Neutrophil (primary cell): Measurements from ENCODE around the gene NAT14.

Source experiments
- H3K27ac ChIP-seq: fragments of 200-600 bp; sonication (generic); 2 replicates; pipeline ENCODE4 v1.5.1; 2016; ENCODE audit warnings: mild to moderate bottlenecking, moderate library complexity
- H3K27me3 ChIP-seq: fragments of 200-600 bp; sonication (generic); 2 replicates; pipeline ENCODE4 v1.6.0; 2016; ENCODE audit warnings: mild to moderate bottlenecking
- H3K36me3 ChIP-seq: fragments of 200-600 bp; sonication (generic); 2 replicates; pipeline ENCODE4 v1.5.1; 2017
- H3K4me1 ChIP-seq, 2 experiments: fragments of 200-600 bp in 1 of 2; sonication (generic) in 1 of 2; 1 replicate in 1 of 2; 2 replicates in 1 of 2; pipeline versions ENCODE4 v1.5.1 to v1.6.1; 2013 to 2016; ENCODE audit warnings: low read depth in 1 of 2, low read length in 1 of 2, mild to moderate bottlenecking in 1 of 2, moderate library complexity in 1 of 2; ENCODE audit not compliant: control insufficient read depth in 1 of 2, insufficient read depth in 1 of 2
- H3K4me3 ChIP-seq, 2 experiments: fragments of 200-600 bp in 1 of 2; sonication (generic) in 1 of 2; 1 replicate in 1 of 2; 2 replicates in 1 of 2; pipeline ENCODE4 v1.5.1; 2013 to 2016; ENCODE audit warnings: low read depth in 1 of 2, low read length in 1 of 2, mild to moderate bottlenecking in 1 of 2, moderate library complexity in 1 of 2
- H3K9me3 ChIP-seq: fragments of 200-600 bp; sonication (generic); 2 replicates; pipeline ENCODE4 v1.5.1; 2016
- CTCF ChIP-seq: fragments of 200-600 bp; sonication (generic); IDR thresholded peaks from 2 replicates; pipeline ENCODE4 v1.5.1; 2016; ENCODE audit warnings: antibody characterized with exemption

The NAT14 gene

GRCh38 chr19:55489711-55490477 is 4.9 kb downstream of the NAT14 start:
- Histone ChIP-seq H3K4me1 (peaks cover under 1 to 2% of the 10 kb centered on the region in 2 experiments), H3K4me3 (no peak overlapping the region), H3K27ac (no peak overlapping the region), H3K27me3 (peaks cover 95% of the 10 kb centered on the region), H3K9me3 (no peaks in the 10 kb centered on the region), H3K36me3 (no peaks in the 10 kb centered on the region)
- no peak for TF ChIP-seq CTCF

- peaks cover 86% of the 10 kb centered on the region for H3K27me3 ChIP-seq
- no peak overlapping the region for H3K4me3 ChIP-seq
- TF ChIP-seq CTCF = no peak
- H3K27ac ChIP-seq = no peak overlapping the region
- no peaks in the 10 kb centered on the region for H3K9me3 ChIP-seq
- H3K4me1 ChIP-seq = no peaks in the 10 kb centered on the region
- H3K36me3 ChIP-seq = no peaks in the 10 kb centered on the region
Observed at GRCh38 chr19:55490478-55491432, 5.8 kb downstream of the NAT14 start.

- H3K9me3 ChIP-seq = no peaks in the 10 kb centered on the region
- no peaks in the 10 kb centered on the region for H3K36me3 ChIP-seq
- H3K27me3 ChIP-seq = peaks cover 76% of the 10 kb centered on the region
- H3K4me3 ChIP-seq = no peak overlapping the region
- no peak overlapping the region for H3K27ac ChIP-seq
- H3K4me1 ChIP-seq = no peaks in the 10 kb centered on the region
- TF ChIP-seq CTCF = no peak
Observed at GRCh38 chr19:55491546-55492360, 6.8 kb downstream of the NAT14 start.

GRCh38 chr19:55492362-55492944 is 7.5 kb downstream of the NAT14 start:
- Histone ChIP-seq H3K27me3 (peaks cover 69% of the 10 kb centered on the region), H3K4me3 (no peak overlapping the region), H3K27ac (no peak overlapping the region), H3K36me3 (no peaks in the 10 kb centered on the region), H3K4me1 (no peaks in the 10 kb centered on the region), H3K9me3 (no peaks in the 10 kb centered on the region)
- TF ChIP-seq CTCF = no peak
